Epidermal melanocyte (primary cell): ENCODE data around the gene HTR3B.
"Not testable (repeated sequence)": the region's sequence is repeated elsewhere in the genome, so short reads cannot be mapped to it uniquely, and the experiment has no call there.

Experiments used
- DNase-seq: peaks from one replicate; pipeline ENCODE4 v3.0.0; 2011; ENCODE audit warnings: low spot score; ENCODE audit not compliant: insufficient read length

Gene HTR3B

GRCh38 chr11:113904379-113905101 lies at the start of gene HTR3B:
HTR3B (plus strand) TSS chr11:113904796; CDS start chr11:113904934, 138 bp downstream.
- no peak for DNase-seq

- DNase-seq: no peak
Observed at GRCh38 chr11:113855803-113856202, 48.8 kb upstream of the HTR3B start.

- DNase-seq: no peak
Observed at GRCh38 chr11:113856966-113857759, 47.4 kb upstream of the HTR3B start.

- DNase-seq: no peak
Observed at GRCh38 chr11:113859665-113860064, 44.9 kb upstream of the HTR3B start.

- DNase-seq: no peak
Observed at GRCh38 chr11:113862435-113862834, 42.2 kb upstream of the HTR3B start.

- DNase-seq: no peak
Observed at GRCh38 chr11:113864410-113864809, 40.2 kb upstream of the HTR3B start.

GRCh38 chr11:113865873-113866272 lies 38.7 kb upstream of the HTR3B start:
- DNase-seq: no peak

GRCh38 chr11:113867843-113868503 lies 36.6 kb upstream of the HTR3B start:
- no peak for DNase-seq

- DNase-seq: no peak
Observed at GRCh38 chr11:113871336-113871735, 33.3 kb upstream of the HTR3B start.

GRCh38 chr11:113873236-113873626 lies 31.4 kb upstream of the HTR3B start:
- DNase-seq: no peak

GRCh38 chr11:113874096-113874495 lies 30.5 kb upstream of the HTR3B start:
- DNase-seq: no peak

- DNase-seq: no peak
Observed at GRCh38 chr11:113874581-113875233, 29.9 kb upstream of the HTR3B start.

- DNase-seq: peak; percentile 97
Observed at GRCh38 chr11:113875234-113876073, 29.1 kb upstream of the HTR3B start, which contains the start of gene USP28. USP28 (minus strand) TSS chr11:113875572; CDS start chr11:113875501, 71 bp downstream.

GRCh38 chr11:113876074-113876797 lies 28.4 kb upstream of the HTR3B start:
- DNase-seq: no peak

GRCh38 chr11:113876798-113877669 lies 27.6 kb upstream of the HTR3B start:
- no peak for DNase-seq

GRCh38 chr11:113877670-113878055 lies 26.9 kb upstream of the HTR3B start:
- DNase-seq: no peak

- DNase-seq: not testable (repeated sequence)
Observed at GRCh38 chr11:113879446-113879845, 25.1 kb upstream of the HTR3B start.

- no peak for DNase-seq
Observed at GRCh38 chr11:113880971-113881370, 23.6 kb upstream of the HTR3B start.

- no peak for DNase-seq
Observed at GRCh38 chr11:113881856-113882255, 22.7 kb upstream of the HTR3B start.
